Gastrocnemius medialis (tissue), 4 donors: ENCODE results near the gene MAP3K5.

Source experiments
- POLR2A ChIP-seq, 2 donors: fragments of 450-650 bp; IDR thresholded peaks; one replicate each; pipeline ENCODE4 v1.6.1; 2017; ENCODE audit warnings: antibody characterized with exemption in 2 of 2, mild to moderate bottlenecking in 2 of 2, moderate library complexity in 2 of 2
- TF ChIP-seq, protein P1 (sequence below), 5 experiments: fragments of 450-650 bp in 3 of 5; fragments of 200-600 bp in 2 of 5; sonication (generic) in 2 of 5; IDR thresholded peaks in 4 of 5; conservative IDR thresholded peaks in 1 of 5; 1 replicate in 4 of 5; 2 replicates in 1 of 5; pipeline ENCODE4 v1.5.1; 2016 to 2019; ENCODE audit warnings: antibody characterized with exemption in 5 of 5, mild to moderate bottlenecking in 3 of 5, moderate library complexity in 3 of 5

DNA sequence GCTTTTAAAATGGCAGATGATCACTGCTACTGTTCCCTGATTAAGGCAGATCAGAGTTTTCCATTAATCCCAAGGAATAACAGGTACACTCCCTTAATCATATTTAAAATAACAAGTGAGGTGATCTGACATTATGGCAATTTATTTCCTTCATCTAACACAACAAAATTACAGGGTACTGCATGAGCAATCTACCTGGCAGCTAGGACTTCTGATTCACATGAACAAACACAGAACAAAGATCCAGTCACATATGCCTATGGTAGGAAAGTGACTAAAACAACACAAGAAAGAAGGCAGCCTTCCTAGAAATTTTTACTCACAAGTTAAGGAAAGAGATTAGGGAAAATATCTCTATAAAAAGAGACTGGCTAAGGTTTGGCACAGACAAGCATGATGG, 275.3 kb downstream of the MAP3K5 start:
- TF ChIP-seq, protein P1, sequence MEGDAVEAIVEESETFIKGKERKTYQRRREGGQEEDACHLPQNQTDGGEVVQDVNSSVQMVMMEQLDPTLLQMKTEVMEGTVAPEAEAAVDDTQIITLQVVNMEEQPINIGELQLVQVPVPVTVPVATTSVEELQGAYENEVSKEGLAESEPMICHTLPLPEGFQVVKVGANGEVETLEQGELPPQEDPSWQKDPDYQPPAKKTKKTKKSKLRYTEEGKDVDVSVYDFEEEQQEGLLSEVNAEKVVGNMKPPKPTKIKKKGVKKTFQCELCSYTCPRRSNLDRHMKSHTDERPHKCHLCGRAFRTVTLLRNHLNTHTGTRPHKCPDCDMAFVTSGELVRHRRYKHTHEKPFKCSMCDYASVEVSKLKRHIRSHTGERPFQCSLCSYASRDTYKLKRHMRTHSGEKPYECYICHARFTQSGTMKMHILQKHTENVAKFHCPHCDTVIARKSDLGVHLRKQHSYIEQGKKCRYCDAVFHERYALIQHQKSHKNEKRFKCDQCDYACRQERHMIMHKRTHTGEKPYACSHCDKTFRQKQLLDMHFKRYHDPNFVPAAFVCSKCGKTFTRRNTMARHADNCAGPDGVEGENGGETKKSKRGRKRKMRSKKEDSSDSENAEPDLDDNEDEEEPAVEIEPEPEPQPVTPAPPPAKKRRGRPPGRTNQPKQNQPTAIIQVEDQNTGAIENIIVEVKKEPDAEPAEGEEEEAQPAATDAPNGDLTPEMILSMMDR (IDR thresholded peaks at IDR 0.05 in 4 of 5, conservative IDR thresholded peaks at IDR 0.05 in 1 of 5) = no peak
- TF ChIP-seq POLR2A (IDR thresholded peaks at IDR 0.05) = no peak
